Activated CD4-positive, alpha-beta memory T cell treated with anti-CD3 and anti-CD28 coated beads, Interleukin-2, amount 10 ng/mL, durations not matched to agents 7 days and 5 days (primary cell): Measurements from ENCODE around the gene PGLYRP2. TPM values are rescaled to one million over a fixed set of nuclear protein-coding genes. Genes with fewer than 3 reads are reported as not detected.

Experiments
- CTCF ChIA-PET: fragments of 350-600 bp; sonication (Branson Sonifier 250); formaldehyde crosslinking; loops from one replicate; lab custom pipeline; 2021; ENCODE audit warnings: antibody characterized with exemption, inconsistent platforms; lab: Charles Lee
- POLR2A ChIA-PET: fragments of 350-600 bp; sonication (Branson Sonifier 250); formaldehyde crosslinking; loops from one replicate; lab custom pipeline; 2021; ENCODE audit warnings: antibody characterized with exemption; lab: Charles Lee
- DNase-seq: peaks from one replicate; pipeline ENCODE4 v3.0.0-alpha.2; 2020
- H3K27ac Mint-ChIP-seq: one replicate; pipeline ENCODE4 v1.8.0; 2021; ENCODE audit warnings: mild to moderate bottlenecking, mixed read lengths
- H3K27me3 Mint-ChIP-seq: one replicate; pipeline ENCODE4 v1.8.0; 2021; ENCODE audit warnings: mixed read lengths
- H3K36me3 Mint-ChIP-seq: one replicate; pipeline ENCODE4 v1.8.0; 2021; ENCODE audit warnings: low read depth, mixed read lengths
- H3K4me1 Mint-ChIP-seq: one replicate; pipeline ENCODE4 v1.8.0; 2021; ENCODE audit warnings: mixed read lengths
- H3K4me3 Mint-ChIP-seq: one replicate; pipeline ENCODE4 v1.8.0; 2021; ENCODE audit warnings: mild to moderate bottlenecking, mixed read lengths
- H3K9me3 Mint-ChIP-seq: one replicate; pipeline ENCODE4 v1.8.0; 2021; ENCODE audit warnings: mixed read lengths
- total RNA-seq, 2 experiments: library from RNA; stranded (reverse); gene quantifications; one replicate each; pipeline ENCODE4 v1.2.3, GENCODE V29; 2021

PGLYRP2 gene
- total RNA-seq, 2 experiments from 2014 or later = 0.08 to 0.10 TPM

- Mint-ChIP-seq H3K4me3 (no peak overlapping the region), H3K27me3 (no peaks in the 10 kb centered on the region), H3K4me1 (peaks cover 7% of the 10 kb centered on the region), H3K9me3 (no peaks in the 10 kb centered on the region), H3K36me3 (peaks cover 2% of the 10 kb centered on the region), H3K27ac (no peak overlapping the region)
- no peak for DNase-seq
- POLR2A ChIA-PET = interaction anchor here (0.6 kb wide), 1 partner anchor 22 kb away, joined by 3 read pairs; no protein-coding TSS in a partner anchor
- CTCF ChIA-PET = interaction anchor here (1.1 kb wide), 1 partner anchor 22 kb away, joined by 7 read pairs; the partner anchor contains the start of gene AKAP8L
These were observed 38.0 kb downstream of the PGLYRP2 start for GRCh38 chr19:15441317-15441716.

- POLR2A ChIA-PET = interaction anchor here (1.2 to 2.2 kb wide), 3 partner anchors 11 to 27 kb away, joined by 5 to 9 read pairs (median 8); partner anchors contain the start of gene AKAP8L
- Mint-ChIP-seq H3K27me3 (no peaks in the 10 kb centered on the region), H3K4me3 (no peak overlapping the region), H3K27ac (no peak overlapping the region), H3K9me3 (no peaks in the 10 kb centered on the region), H3K36me3 (peaks cover 2% of the 10 kb centered on the region), H3K4me1 (peaks cover 11% of the 10 kb centered on the region)
- CTCF ChIA-PET = no interaction called here
- no peak for DNase-seq
These were observed 39.3 kb downstream of the PGLYRP2 start for GRCh38 chr19:15439821-15440641.

- no peak for DNase-seq
- H3K4me3 Mint-ChIP-seq = no peak overlapping the region
- ChIA-PET POLR2A (interaction anchor here (1.2 to 2.2 kb wide), 3 partner anchors 12 to 28 kb away, joined by 5 to 9 read pairs (median 8); partner anchors contain the start of gene AKAP8L), CTCF (no interaction called here)
- no peak overlapping the region for H3K27ac Mint-ChIP-seq
- H3K36me3 Mint-ChIP-seq = peaks cover 2% of the 10 kb centered on the region
- peaks cover 11% of the 10 kb centered on the region for H3K4me1 Mint-ChIP-seq
- H3K9me3 Mint-ChIP-seq = no peaks in the 10 kb centered on the region
- no peaks in the 10 kb centered on the region for H3K27me3 Mint-ChIP-seq
These were observed 40.1 kb downstream of the PGLYRP2 start for GRCh38 chr19:15439078-15439799.

GRCh38 chr19:15438577-15438976 lies 40.7 kb downstream of the PGLYRP2 start:
- CTCF ChIA-PET = no interaction called here
- Mint-ChIP-seq H3K27ac (no peak overlapping the region), H3K36me3 (peaks cover 2% of the 10 kb centered on the region), H3K27me3 (no peaks in the 10 kb centered on the region), H3K4me3 (no peak overlapping the region), H3K9me3 (no peaks in the 10 kb centered on the region), H3K4me1 (peaks cover 12% of the 10 kb centered on the region)
- no peak for DNase-seq
- POLR2A ChIA-PET = interaction anchor here (1.2 to 2.2 kb wide), 3 partner anchors 12 to 29 kb away, joined by 5 to 9 read pairs (median 8); partner anchors contain the start of gene AKAP8L

- Mint-ChIP-seq H3K27ac (no peak overlapping the region), H3K9me3 (no peaks in the 10 kb centered on the region), H3K4me3 (no peak overlapping the region), H3K36me3 (peaks cover 2% of the 10 kb centered on the region), H3K27me3 (no peaks in the 10 kb centered on the region), H3K4me1 (peaks cover 17% of the 10 kb centered on the region)
- ChIA-PET CTCF (no interaction called here), POLR2A (interaction anchor here (1.9 to 2.2 kb wide), 3 partner anchors 13 to 29 kb away, joined by 6 to 9 read pairs (median 8); partner anchors contain the start of gene AKAP8L)
- DNase-seq = no peak
These were observed 41.2 kb downstream of the PGLYRP2 start for GRCh38 chr19:15438124-15438496.

- Mint-ChIP-seq H3K4me3 (no peak overlapping the region), H3K4me1 (peaks cover 20% of the 10 kb centered on the region), H3K9me3 (no peaks in the 10 kb centered on the region), H3K27me3 (no peaks in the 10 kb centered on the region), H3K27ac (no peak overlapping the region), H3K36me3 (peaks cover 2% of the 10 kb centered on the region)
- ChIA-PET CTCF (interaction anchor here (1.7 kb wide), 1 partner anchor 18 kb away, joined by 11 read pairs; the partner anchor contains the start of gene AKAP8L), POLR2A (interaction anchor here (0.9 to 2.3 kb wide), 6 partner anchors 10 to 118 kb away, joined by 3 to 13 read pairs (median 4); partner anchors contain the start of genes AKAP8L and RASAL3)
- no peak for DNase-seq
These were observed 41.8 kb downstream of the PGLYRP2 start for GRCh38 chr19:15437355-15438123.

GRCh38 chr19:15436826-15437110 lies 42.5 kb downstream of the PGLYRP2 start:
- H3K4me3 Mint-ChIP-seq = no peak overlapping the region
- peaks cover 4% of the 10 kb centered on the region for H3K36me3 Mint-ChIP-seq
- H3K4me1 Mint-ChIP-seq = peaks cover 22% of the 10 kb centered on the region
- ChIA-PET POLR2A (interaction anchor here (0.9 to 2.3 kb wide), 6 partner anchors 11 to 119 kb away, joined by 3 to 13 read pairs (median 4); partner anchors contain the start of genes AKAP8L and RASAL3), CTCF (interaction anchor here (1.5 to 1.7 kb wide), 2 partner anchors 17 to 119 kb away, joined by 6 to 11 read pairs; partner anchors contain the start of gene AKAP8L)
- H3K27me3 Mint-ChIP-seq = no peaks in the 10 kb centered on the region
- no peaks in the 10 kb centered on the region for H3K9me3 Mint-ChIP-seq
- no peak for DNase-seq
- H3K27ac Mint-ChIP-seq = no peak overlapping the region

GRCh38 chr19:15436012-15436825 lies 43.1 kb downstream of the PGLYRP2 start:
- H3K27me3 Mint-ChIP-seq = no peaks in the 10 kb centered on the region
- POLR2A ChIA-PET = interaction anchor here (0.9 to 2.3 kb wide), 6 partner anchors 11 to 120 kb away, joined by 3 to 13 read pairs (median 4); partner anchors contain the start of genes AKAP8L and RASAL3
- H3K27ac Mint-ChIP-seq = peak overlapping the region; percentile 0
- peaks cover 8% of the 10 kb centered on the region for H3K36me3 Mint-ChIP-seq
- no peak for DNase-seq
- CTCF ChIA-PET = interaction anchor here (0.6 to 1.7 kb wide), 4 partner anchors 17 to 120 kb away, joined by 3 to 11 read pairs (median 4); partner anchors contain the start of gene AKAP8L
- H3K9me3 Mint-ChIP-seq = no peaks in the 10 kb centered on the region
- no peak overlapping the region for H3K4me3 Mint-ChIP-seq
- peaks cover 27% of the 10 kb centered on the region for H3K4me1 Mint-ChIP-seq

GRCh38 chr19:15433519-15434069 lies 45.7 kb downstream of the PGLYRP2 start:
- DNase-seq = no peak
- no peaks in the 10 kb centered on the region for H3K9me3 Mint-ChIP-seq
- ChIA-PET CTCF (interaction anchor here (0.8 to 3.1 kb wide), 7 partner anchors 12 to 122 kb away, joined by 3 to 26 read pairs (median 8); partner anchors contain the start of gene AKAP8L), POLR2A (interaction anchor here (0.9 to 3.7 kb wide), 15 partner anchors 12 to 308 kb away, joined by 3 to 71 read pairs (median 6); partner anchors contain the start of genes AKAP8, AKAP8L, BRD4 and RASAL3)
- H3K27ac Mint-ChIP-seq = peak overlapping the region; percentile 94
- H3K36me3 Mint-ChIP-seq = peaks cover 13% of the 10 kb centered on the region
- peaks cover 36% of the 10 kb centered on the region for H3K4me1 Mint-ChIP-seq
- H3K27me3 Mint-ChIP-seq = no peaks in the 10 kb centered on the region
- peak overlapping the region; percentile 93 for H3K4me3 Mint-ChIP-seq

GRCh38 chr19:15432629-15433518 lies 46.4 kb downstream of the PGLYRP2 start:
- ChIA-PET CTCF (interaction anchor here (0.6 to 3.1 kb wide), 9 partner anchors 11 to 284 kb away, joined by 3 to 26 read pairs (median 4); partner anchors contain the start of gene AKAP8L), POLR2A (interaction anchor here (0.7 to 3.7 kb wide), 18 partner anchors 13 to 307 kb away, joined by 3 to 71 read pairs (median 5); partner anchors contain the start of genes AKAP8, AKAP8L, BRD4 and RASAL3)
- Mint-ChIP-seq H3K4me3 (peak overlapping the region; percentile 93), H3K4me1 (peaks cover 36% of the 10 kb centered on the region), H3K27me3 (no peaks in the 10 kb centered on the region), H3K27ac (peak overlapping the region; percentile 94), H3K36me3 (peaks cover 17% of the 10 kb centered on the region), H3K9me3 (no peaks in the 10 kb centered on the region)
- DNase-seq = peak; percentile 95
